Raji (cell line): ENCODE results near the gene LGR4.

Experiments used
- POLR2A ChIP-seq: IDR thresholded peaks from 2 replicates; pipeline ENCODE4 v1.6.1; 2011; ENCODE audit warnings: low read depth, low read length, control low read depth; ENCODE audit not compliant: insufficient read depth

LGR4 gene

GRCh38 chr11:27409742-27410141 is 62.8 kb downstream of the LGR4 start:
- no peak for TF ChIP-seq POLR2A

GRCh38 chr11:27409049-27409448 is 63.5 kb downstream of the LGR4 start:
- TF ChIP-seq POLR2A = no peak

- no peak for TF ChIP-seq POLR2A
Measured at GRCh38 chr11:27408246-27408800, 64.3 kb downstream of the LGR4 start.

- TF ChIP-seq POLR2A = no peak
Measured at GRCh38 chr11:27406498-27407354, 65.9 kb downstream of the LGR4 start.

- no peak for TF ChIP-seq POLR2A
Measured at GRCh38 chr11:27405134-27405533, 67.5 kb downstream of the LGR4 start.

- TF ChIP-seq POLR2A = no peak
Measured at GRCh38 chr11:27404427-27404826, 68.2 kb downstream of the LGR4 start.

GRCh38 chr11:27403195-27403594 is 69.4 kb downstream of the LGR4 start:
- TF ChIP-seq POLR2A = no peak

GRCh38 chr11:27402450-27402849 is 70.1 kb downstream of the LGR4 start:
- no peak for TF ChIP-seq POLR2A

GRCh38 chr11:27401833-27402316 is 70.7 kb downstream of the LGR4 start:
- TF ChIP-seq POLR2A = no peak

GRCh38 chr11:27401280-27401832 is 71.2 kb downstream of the LGR4 start:
- TF ChIP-seq POLR2A = no peak

- no peak for TF ChIP-seq POLR2A
Measured at GRCh38 chr11:27398400-27398770, 74.2 kb downstream of the LGR4 start.

GRCh38 chr11:27397624-27398399 is 74.8 kb downstream of the LGR4 start:
- no peak for TF ChIP-seq POLR2A

- no peak for TF ChIP-seq POLR2A
Measured at GRCh38 chr11:27396259-27396839, 76.2 kb downstream of the LGR4 start.

- TF ChIP-seq POLR2A = no peak
Measured at GRCh38 chr11:27395556-27396258, 76.9 kb downstream of the LGR4 start.

- no peak for TF ChIP-seq POLR2A
Measured at GRCh38 chr11:27394781-27395228, 77.8 kb downstream of the LGR4 start.
